ENCODE measurements around the gene C19orf47. TPM values are rescaled to one million over a fixed set of nuclear protein-coding genes. Genes with fewer than 3 reads are reported as not detected.
"Not testable (repeated sequence)": the region's sequence is repeated elsewhere in the genome, so short reads cannot be mapped to it uniquely, and the experiment has no call there.

The C19orf47 gene
- total RNA-seq, 1 donor from 2014 or later, result 3.4 TPM

DNA sequence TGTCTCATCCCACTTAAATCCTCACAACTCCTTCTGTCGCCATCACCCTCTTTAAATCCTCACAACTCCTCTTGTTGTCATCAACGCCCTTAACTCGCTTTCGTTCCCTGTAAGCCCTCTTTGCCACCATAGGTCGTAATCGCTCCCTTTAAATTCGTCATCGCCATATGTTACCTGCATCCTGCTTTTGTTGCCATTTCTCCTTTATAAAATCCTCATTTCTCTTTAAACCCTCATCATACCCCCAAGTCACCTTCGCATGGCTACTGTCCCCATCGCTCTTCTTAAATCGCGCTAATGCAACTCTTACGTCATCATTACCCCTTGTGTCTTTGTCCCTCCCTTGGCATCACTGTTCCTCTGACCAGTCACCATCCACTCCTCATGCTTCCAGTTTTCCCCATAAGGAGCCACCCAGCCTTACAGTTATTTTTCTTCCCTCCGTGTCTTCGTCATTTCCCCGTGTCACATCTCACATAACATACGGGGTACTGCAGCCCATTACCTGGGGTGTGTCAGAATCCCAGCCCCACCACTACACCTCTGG lies 837 bp upstream of the C19orf47 start:
- peak; percentile 30 for DNase-seq (ENCODE audit: low spot score)

DNA sequence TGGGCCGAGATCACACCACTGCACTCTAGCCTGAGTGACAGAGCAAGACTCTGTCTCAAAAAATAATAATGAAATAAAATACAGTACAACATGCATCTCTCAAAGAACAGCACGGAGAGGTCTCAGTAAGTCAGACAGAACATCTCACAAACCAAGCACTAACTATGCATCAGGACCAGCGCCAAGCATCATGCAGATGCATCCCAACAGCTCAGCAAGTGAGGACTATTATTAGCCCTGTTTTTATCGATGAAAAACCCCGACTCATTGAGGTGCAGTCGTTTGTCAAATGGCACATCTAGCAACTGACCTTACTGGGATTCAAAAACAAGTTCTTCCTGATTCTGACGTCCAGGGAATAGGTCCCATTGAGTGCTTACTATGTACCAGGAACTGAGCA lies 3.8 kb downstream of the C19orf47 start:
- no peak for DNase-seq (ENCODE audit: low spot score)

DNA sequence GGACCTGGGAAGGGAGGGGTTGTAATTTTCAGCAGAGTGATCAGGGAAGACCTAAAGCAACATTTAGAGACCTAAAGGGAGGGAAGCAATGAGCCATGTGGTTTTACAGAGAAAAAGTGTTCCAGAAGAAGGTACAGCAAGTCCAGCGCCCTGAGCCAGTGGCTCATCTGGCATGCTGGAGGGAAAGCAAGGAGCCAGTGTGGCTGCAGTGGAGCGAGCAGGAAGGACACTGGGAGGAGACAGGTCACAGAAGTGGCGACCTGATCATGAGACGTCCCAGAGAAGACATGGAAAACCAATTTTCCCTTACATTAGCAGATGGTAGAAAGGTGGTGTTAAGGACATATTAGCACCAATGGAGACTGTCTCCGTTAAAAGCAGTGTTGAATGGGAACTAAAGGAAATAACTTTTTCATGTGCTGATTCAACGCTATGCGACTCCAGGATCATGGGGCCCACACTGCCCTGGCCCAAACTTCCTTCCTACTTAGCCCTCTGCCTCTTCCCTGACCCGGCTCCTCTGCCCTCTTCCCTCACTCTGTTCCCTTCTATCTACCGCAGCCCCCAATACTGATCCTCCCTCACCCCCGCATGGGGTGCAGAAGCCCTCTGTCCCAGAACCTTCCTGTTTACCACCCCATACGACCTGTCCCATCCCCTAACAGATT lies 5.4 kb downstream of the C19orf47 start:
- DNase-seq (ENCODE audit: low spot score), result no peak

DNA sequence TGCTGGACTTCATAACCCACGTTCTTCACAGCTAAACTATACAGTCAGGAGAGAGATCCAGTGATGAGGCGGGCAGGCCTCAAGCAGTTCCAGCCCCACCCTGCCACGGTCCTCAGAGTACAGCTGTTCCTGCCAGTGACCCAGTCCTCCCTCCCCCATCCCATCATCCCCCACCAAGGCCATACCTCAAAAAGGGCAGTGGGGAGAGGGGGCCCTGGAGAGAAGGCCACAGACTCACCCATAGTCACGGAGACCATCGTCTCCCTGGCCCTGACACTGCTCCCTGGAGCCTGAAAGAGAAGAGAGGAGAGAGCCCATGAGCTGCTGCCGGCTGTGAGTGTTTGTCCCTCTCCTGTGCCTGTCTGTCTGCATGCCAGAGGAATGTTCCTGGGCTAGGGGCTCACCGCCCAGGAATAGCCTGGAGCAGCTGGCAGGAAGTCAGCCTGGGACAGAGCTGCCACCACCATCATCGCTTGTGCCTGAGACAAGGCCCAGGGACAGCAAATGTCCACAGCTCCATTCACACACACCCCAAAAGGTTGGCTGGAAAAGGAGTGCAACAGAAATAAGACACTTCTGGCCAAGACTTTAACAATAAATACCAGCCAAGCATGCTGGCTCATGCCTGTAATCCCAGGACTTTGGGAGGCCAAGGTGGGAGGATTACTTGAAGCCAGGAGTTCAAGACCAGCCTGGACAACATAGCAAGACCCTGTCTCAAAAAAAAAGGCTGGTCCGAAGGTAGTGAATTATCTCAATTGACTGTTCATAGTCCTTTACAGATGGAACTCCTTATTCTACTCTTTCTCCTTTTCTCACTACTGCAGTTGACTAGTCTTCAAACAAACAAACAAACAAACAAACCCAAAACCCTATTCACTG lies 6.4 kb downstream of the C19orf47 start:
- DNase-seq (ENCODE audit: low spot score), result no peak

DNA sequence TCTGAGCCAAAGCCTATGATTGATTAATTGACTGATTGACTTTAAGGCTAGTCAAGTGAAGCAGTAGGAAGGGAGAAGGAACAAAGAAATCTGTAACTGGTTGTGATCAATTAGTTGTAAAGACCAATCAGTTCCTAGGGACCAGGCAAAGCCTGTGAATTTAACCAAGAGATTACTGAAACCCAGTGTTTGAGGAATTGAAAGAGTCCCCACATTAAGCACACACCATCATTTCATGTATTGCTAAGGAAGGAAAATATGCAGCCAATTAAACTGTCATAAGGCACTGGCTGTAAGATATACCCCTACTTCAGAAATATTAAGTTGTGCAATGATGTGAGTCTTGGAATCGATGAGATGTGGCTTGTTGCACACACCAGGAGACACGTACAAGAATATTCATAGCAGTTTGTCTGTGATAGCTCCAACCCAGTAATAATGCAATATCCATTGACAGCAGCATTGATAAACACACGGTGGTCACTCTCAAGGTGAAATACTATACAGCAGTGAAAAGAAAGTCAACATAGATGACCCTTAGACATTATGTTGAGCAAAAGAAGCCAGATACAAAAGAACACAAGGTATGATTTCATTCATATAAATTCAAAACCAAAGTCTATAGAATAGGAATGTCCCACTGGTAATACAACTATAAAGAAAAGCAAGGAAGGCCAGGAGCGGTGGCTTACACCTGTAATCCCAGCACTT lies 9.0 kb downstream of the C19orf47 start:
- no peak for DNase-seq (ENCODE audit: low spot score)

DNA sequence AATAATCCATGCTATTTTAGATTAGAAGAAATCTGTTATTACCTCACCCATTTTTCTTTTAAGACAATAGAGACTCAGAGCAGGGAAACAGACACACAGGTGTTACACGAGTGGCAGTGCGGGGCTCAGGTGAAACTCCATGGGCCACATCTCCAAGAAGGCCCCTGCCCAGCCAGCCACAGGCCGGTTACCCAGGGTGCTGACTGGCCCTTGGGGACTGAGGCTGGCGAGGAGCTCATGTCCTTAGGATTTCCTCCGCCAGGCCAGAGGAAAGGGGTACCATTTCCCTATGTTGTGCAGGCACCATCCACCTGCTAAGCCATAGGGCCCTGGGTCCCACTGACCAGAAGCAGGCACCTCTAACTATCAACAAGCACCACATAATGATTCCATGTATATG lies 10.6 kb downstream of the C19orf47 start:
- no peak for DNase-seq (ENCODE audit: low spot score)

DNA sequence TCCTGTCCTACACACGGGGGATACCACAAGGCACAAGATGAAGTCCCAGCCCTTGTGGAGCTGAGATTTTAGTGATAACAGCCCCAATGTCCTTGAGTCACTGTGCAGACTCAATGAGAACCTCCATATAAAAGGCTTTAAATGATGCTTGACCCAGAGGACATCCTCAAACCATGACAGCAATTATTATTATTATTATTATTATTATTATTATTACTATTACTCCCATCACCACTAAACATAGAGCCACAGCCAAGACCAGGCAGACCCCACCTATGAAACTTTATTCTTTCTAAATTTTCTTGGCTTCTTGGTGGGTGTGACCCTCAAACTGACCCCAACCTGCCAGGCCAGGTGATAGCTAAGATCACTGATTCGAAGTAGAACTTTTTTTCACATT lies 11.1 kb downstream of the C19orf47 start:
- no peak for DNase-seq (ENCODE audit: low spot score)

DNA sequence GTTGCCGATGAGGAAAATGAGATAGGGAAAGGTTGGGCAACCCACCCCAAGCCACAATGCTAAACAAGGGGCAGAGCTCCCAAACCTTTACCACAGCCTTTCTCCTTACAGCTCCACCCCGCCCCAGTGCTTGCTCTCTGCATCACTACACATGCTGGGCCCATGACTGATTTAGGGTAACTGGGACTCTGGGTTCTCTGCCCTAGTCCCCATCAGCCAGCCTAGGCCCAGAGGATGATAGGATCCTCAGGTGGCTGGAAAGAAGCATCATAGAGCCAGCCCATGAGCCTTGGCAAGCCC lies 11.6 kb downstream of the C19orf47 start:
- no peak for DNase-seq (ENCODE audit: low spot score)

DNA sequence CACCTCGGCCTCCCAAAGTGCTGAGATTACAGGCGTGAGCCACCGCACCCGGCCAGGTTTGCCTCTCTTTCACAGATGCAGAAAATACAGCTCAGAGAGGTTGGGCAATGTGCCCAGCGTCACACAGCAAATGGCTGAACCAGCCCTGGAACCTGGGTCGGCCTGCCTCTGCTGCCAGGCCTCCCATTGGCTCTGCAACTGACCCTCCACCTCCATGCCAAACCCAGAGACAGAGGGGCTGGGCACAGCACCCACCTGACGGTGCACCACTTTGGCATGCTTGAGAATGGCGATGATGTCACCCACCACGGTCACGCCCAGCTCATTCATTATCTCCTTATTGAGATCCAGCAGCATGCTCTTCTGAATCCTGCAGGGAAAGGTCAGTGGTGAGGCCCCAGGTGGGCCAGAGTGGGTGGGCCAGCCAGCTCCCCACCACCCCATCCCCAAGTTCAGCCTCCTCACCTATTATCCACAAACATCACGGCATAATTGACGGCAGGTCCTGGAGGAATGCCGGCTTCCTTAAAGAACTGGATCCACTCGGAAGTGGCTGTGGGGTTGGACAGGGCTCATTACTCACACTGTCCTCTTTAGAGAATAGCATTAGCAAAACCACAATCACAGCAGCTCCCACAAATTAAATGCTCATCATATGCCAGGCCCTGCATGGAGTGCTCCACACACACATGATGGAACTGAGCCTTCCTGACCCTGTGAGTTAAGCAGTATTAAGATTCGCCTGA lies 12.2 kb downstream of the C19orf47 start:
- no peak for DNase-seq (ENCODE audit: low spot score)

DNA sequence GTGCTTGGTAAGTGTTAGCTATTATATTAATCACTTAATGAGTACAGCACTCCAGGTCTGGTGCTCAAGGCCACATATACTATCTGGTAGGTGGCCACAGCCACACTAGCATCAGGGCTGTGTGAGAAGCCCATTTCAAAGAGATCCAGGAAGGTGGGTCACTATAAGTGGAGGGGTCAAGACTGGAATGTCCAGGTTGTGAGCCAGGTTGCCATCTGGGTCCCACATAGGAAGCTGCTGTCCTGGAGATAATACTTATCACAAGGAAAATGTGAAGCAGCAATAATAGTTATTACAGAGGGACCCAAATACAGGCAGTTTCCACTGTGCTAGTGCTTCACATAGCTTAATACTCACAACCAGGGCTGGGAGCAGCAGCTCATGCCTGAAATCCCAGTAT lies 13.1 kb downstream of the C19orf47 start:
- DNase-seq (ENCODE audit: low spot score), result no peak

DNA sequence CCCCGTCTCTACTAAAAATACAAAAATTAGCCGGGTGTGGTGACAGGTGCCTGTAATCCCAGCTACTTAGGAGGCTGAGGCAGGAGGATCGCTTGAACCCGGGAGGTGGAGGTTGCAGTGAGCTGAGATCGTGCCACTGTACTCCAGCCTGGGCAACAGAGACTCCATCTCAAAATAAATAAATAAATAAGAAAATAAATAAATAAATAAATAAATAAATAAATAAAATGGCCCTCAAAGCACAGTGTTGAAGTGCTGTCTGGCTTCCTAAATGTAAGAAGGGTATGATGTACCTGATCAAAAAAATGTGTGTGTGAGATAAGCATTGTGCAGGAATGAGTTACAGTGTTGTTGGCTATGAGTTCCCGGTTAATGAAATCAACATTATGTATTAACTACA lies 15.1 kb downstream of the C19orf47 start:
- DNase-seq (ENCODE audit: low spot score), result not testable (repeated sequence)

DNA sequence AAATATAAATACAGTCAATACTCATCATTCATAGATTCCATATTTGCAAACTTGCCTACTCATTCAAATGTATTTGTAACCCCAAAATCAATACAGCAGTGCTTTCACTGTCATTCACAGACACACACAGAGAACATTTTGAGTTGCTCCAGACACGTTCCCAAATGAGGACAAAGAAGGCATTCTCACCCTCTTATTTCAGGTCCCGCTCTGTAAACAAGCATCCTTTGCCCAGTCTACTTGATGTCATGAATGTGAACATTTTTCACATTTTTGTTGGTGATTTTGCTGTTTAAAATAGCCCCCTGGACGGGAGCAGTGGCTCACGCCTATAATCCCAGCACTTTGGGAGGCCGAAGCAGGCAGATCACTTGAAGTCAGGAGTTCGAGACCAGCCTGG lies 15.5 kb downstream of the C19orf47 start:
- no peak for DNase-seq (ENCODE audit: low spot score)

DNA sequence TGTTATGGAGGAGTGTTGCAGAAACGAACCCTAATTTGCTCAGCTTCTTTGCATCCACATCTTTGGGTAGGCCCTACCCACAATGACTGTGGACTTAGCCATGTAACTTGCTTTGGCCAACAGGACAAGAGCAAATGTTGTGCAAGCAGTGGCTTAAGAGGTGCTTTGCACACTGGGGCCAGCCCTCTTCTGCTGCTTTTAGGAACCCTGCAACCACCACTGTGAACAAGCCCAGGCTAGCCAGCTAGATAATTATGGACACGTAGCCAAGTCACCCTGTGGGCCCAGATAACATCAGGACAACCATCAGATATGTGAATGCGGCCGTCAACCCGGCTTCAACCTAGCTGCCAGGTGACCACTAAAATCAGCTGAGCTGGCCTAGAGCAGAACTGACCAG lies 17.1 kb downstream of the C19orf47 start:
- no peak for DNase-seq (ENCODE audit: low spot score)

DNA sequence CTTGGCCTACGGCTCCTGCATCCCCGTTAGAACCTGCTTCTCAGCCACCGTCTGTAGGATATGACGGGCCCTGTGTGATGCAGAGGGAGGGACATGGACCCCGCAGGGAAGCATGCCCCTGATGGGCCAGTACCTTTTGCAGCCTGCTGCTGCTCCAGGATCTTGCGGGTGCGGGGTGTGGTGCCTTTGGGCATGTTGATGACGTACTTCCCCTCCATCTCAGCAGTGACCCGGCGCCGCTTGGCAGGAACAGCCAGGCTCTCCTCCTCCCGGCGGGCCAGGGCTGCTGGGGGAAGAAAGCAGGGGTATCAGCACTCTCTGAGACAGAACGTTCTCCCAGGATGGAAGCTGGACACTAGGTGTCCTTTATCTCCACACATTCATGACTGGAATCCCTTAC lies 22.0 kb downstream of the C19orf47 start:
- no peak for DNase-seq (ENCODE audit: low spot score)

DNA sequence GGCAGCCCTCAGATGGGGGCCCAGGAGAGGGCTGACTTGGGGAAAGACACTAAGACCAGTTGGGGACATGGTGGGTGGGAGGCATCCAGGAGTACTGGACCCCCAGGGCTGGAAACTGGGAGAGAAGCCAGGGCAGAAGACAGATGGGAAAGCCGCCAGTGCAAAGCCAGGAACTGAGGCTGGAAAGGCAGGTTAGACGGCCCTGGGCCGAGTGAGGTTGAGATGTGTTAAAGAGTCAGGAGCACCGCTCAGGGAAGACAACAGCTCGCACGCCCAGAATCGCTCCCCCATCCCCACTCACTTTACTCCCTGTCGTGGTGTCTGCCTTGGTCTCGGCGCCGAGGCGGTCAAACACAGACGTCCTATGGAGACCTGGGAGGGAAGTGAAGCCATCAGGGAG lies 24.5 kb downstream of the C19orf47 start:
- DNase-seq (ENCODE audit: low spot score), result peak; percentile 21

DNA sequence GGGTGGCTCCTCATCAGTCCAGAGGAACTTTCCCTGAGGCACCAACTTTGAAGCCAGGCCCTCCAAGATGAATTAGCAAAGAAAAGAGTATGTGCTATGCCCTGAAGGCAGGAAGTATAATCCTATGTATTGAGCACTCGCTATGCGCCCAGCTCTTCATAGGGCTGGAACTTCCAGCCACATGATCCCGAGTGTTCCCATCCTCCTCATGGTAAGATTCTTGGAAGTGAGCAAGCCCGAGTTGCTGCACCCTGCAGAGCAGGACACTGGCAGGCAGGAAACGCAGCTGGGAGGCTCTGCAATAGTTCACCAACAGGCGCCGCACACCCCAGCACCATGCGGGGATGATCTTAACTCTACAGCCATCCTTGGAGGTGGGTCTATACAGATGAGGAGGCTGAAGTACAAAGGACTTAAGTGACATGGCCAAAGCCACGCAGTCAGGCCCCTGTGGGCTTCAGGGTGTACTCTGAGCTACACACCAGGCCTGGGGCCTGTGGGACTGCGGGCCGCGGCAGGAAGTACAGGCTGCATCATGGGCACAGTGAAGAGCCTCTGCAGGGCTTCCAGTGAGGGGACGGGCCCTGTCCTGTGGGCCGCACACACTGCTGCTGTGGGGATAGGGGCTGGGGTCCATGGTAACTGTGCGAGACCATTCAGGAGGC lies 25.1 kb downstream of the C19orf47 start:
- no peak for DNase-seq (ENCODE audit: low spot score)

DNA sequence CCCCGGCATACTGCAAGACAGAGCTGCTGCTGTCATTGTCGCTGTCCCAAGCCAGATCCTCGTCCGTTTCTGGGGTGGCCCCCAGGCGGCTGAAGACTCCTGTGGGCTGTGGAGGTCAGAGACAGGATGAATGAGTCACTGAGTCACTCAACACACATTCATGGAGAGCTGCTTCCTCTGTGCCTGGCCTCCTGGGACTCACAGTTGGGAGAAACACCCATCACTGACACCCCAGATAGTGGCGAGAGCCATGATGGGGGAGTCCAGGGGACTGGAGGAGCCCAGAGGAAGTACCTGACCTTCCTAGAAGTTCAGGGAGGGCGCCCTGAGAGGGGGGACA lies 26.0 kb downstream of the C19orf47 start:
- DNase-seq (ENCODE audit: low spot score), result no peak

DNA sequence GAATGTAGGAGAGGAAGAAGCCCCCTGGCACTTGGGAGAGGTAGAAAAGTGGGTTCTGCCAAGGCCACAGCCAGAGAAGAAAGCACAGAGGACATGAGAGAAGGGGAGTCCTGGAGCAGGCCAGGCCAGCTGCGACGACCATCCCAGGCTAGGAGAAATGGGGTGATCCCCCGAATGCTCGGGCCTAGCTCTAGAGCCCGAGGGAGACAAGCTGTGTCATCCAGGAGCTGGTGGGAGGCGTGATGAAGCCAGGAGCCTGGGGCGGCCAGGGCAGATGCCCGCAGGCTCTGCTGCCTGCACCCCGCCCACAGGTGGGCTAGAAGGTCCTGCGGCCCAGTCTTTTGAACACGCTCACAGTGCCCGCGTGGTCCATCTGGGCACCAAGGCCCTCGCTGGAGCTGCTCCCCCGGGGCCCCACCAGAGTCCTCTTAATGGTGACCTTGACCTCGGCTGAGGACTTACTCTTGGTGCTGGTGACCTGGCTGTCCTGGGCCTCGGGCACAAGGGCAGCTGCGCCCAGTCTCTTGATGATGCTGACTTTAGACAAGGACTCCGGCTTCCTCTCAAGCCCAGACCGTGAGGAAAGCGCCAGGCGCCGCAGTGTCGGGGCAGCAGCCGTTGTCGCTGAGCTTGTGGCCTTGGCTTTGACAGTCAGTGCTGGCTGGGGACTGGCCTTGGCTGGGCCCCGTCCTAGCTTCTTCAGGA lies 26.5 kb downstream of the C19orf47 start:
- no peak for DNase-seq (ENCODE audit: low spot score)

DNA sequence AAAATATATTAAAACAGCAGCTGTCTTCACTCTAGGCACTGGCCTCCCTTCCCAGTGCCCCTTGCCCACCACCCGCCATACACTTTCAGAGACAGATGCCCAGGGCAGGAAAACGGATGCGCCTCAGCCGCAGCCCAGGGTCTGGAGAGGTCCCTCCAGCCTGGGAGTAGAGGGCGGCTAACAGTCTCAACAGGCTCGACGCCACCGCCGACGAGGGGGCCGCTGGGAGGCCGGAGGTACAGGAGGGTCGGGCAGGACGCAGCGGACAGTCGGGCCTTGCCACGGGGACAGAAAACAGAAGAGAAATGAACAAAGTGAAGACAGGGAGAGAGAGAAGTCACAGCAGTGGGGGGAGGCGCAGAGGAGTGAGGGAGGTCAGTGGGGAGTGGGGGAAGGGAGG lies 27.1 kb downstream of the C19orf47 start:
- DNase-seq (ENCODE audit: low spot score), result no peak

DNA sequence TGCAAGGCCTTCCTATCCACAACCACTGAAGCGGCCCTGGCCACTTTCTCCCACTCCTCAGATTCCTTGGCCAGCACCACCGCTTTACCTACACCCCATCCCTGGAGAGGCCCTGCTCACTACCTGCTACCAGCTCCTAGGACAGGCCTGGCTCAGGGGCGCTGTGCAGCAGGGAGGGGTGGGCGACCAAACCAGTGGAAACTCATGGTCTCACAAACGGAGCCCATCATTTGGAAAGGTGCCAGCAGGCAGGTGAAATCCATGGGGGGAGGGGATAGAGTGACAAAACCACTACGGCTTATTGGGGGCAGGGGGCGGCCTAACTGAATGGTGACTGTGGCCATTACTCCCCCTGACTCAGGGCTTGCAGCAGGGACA lies 27.6 kb downstream of the C19orf47 start:
- no peak for DNase-seq (ENCODE audit: low spot score)

DNA sequence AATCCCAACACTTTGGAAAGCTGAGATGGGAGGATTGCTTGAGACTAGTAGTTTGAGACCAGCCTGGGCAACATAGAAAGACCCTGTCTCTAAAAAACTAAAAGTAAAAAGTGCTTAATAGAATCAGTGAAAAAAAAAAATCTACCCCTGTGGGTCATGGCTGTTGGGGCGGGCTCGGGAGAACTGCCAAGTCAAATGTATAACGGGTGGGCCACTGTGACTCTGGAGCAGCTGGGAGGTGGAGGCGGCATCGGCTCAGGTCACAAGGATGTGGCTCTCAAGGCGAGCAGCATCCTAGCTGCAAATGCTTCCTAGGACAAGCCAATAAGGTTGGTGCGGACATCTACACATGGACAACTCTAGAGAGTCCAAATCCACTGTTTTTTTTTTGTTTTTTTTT lies 30.9 kb downstream of the C19orf47 start:
- no peak for DNase-seq (ENCODE audit: low spot score)
